Endothelial cell of umbilical vein (primary cell): Measurements from ENCODE around the gene ZNF143. TPM values are rescaled to one million over a fixed set of nuclear protein-coding genes. Genes with fewer than 3 reads are reported as not detected.

Experiments
- BruUV-seq: library from RNA; stranded (reverse); fragments of 400-500 nt; replicated peaks from 2 replicates; lab custom pipeline; 2021; lab: Mats Ljungman, UMichigan
- CTCF ChIA-PET: fragments of 300-600, 350-600 bp; sonication (Branson Sonifier 250); formaldehyde crosslinking; loops from one replicate; lab custom pipeline; 2021; ENCODE audit warnings: antibody characterized with exemption, inconsistent platforms; lab: Charles Lee
- POLR2A ChIA-PET: fragments of 300-600, 350-600 bp; sonication (Branson Sonifier 250); formaldehyde crosslinking; loops from one replicate; lab custom pipeline; 2021; ENCODE audit warnings: antibody characterized with exemption, inconsistent platforms; lab: Charles Lee
- DNase-seq: peaks from one replicate; pipeline ENCODE4 v3.0.0-alpha.2; 2011; ENCODE audit warnings: low read depth, low spot score
- FAIRE-seq: peaks from 2 replicates; lab custom pipeline; 2011; peaks lifted over from hg19 to GRCh38; lab: Jason Lieb, UNC
- H2AFZ ChIP-seq: 2 replicates; pipeline ENCODE4 v1.6.0; 2012; ENCODE audit warnings: low read depth, low read length, control low read depth, inconsistent platforms
- H3K27ac ChIP-seq: 2 replicates; pipeline ENCODE4 v1.5.1; 2011; ENCODE audit warnings: low read depth, mild to moderate bottlenecking, control low read depth, low read length, moderate library complexity; ENCODE audit not compliant: insufficient read depth
- H3K27me3 ChIP-seq, 2 experiments: 2 replicates each; pipeline versions ENCODE4 v1.6.0 to v1.6.1; 2011; ENCODE audit warnings: low read length in 2 of 2, mixed read lengths in 1 of 2; ENCODE audit not compliant: control insufficient read depth in 2 of 2, insufficient read depth in 2 of 2
- H3K36me3 ChIP-seq, 2 experiments: 2 replicates in 1 of 2; 3 replicates in 1 of 2; pipeline ENCODE4 v1.5.1; 2011; ENCODE audit warnings: low read length in 2 of 2, mild to moderate bottlenecking in 1 of 2, moderate library complexity in 1 of 2; ENCODE audit not compliant: control insufficient read depth in 2 of 2, insufficient read depth in 2 of 2; ENCODE audit errors: extremely low read depth in 1 of 2
- H3K4me1 ChIP-seq: 3 replicates; pipeline ENCODE4 v1.5.1; 2011; ENCODE audit warnings: mild to moderate bottlenecking, low read length; ENCODE audit not compliant: control insufficient read depth, insufficient read depth; ENCODE audit errors: extremely low read depth
- H3K4me2 ChIP-seq: 2 replicates; pipeline ENCODE4 v1.6.1; 2011; ENCODE audit warnings: low read length, control low read depth, mixed read lengths; ENCODE audit not compliant: insufficient read depth
- H3K4me3 ChIP-seq, 3 experiments: fragments of 200-600 bp in 1 of 3; sonication (generic), shearing (Covaris generic) in 1 of 3; replicated peaks in 1 of 3; 2 replicates each; pipeline ENCODE4 v1.5.1; 2011 to 2016; ENCODE audit warnings: control low read depth in 3 of 3, low read length in 3 of 3, mild to moderate bottlenecking in 2 of 3, inconsistent platforms in 1 of 3, low read depth in 1 of 3, moderate library complexity in 1 of 3; ENCODE audit not compliant: insufficient read depth in 1 of 3
- H3K79me2 ChIP-seq: 2 replicates; pipeline ENCODE4 v1.6.0; 2012; ENCODE audit warnings: low read length, inconsistent platforms; ENCODE audit not compliant: control insufficient read depth, insufficient read depth
- H3K9ac ChIP-seq: replicated peaks from 2 replicates; pipeline ENCODE3; 2011; ENCODE audit warnings: low read length, control low read depth; ENCODE audit not compliant: insufficient read depth; ENCODE audit errors: extremely low read depth
- H3K9me1 ChIP-seq: replicated peaks from 3 replicates; pipeline ENCODE4 v1.6.0; 2011; ENCODE audit warnings: mild to moderate bottlenecking, low read length; ENCODE audit not compliant: control insufficient read depth, insufficient read depth; ENCODE audit errors: extremely low read depth
- H3K9me3 ChIP-seq: replicated peaks from 2 replicates; pipeline ENCODE4 v1.5.1; 2012; ENCODE audit warnings: low read length, inconsistent platforms; ENCODE audit not compliant: control insufficient read depth, insufficient read depth
- H4K20me1 ChIP-seq: replicated peaks from 2 replicates; pipeline ENCODE3; 2011; ENCODE audit warnings: mild to moderate bottlenecking, low read length; ENCODE audit not compliant: control insufficient read depth, insufficient read depth; ENCODE audit errors: extremely low read depth
- EZH2 ChIP-seq: IDR thresholded peaks from 2 replicates; pipeline ENCODE4 v1.6.1; 2012; ENCODE audit warnings: borderline replicate concordance, low read depth, mild to moderate bottlenecking, moderate library complexity, low read length, inconsistent platforms; ENCODE audit not compliant: severe bottlenecking
- FOS ChIP-seq: IDR thresholded peaks from 2 replicates; pipeline ENCODE4 v1.6.1; 2011; ENCODE audit warnings: mild to moderate bottlenecking, low read length, moderate library complexity, borderline replicate concordance; ENCODE audit not compliant: insufficient read depth
- GATA2 ChIP-seq: IDR thresholded peaks from 2 replicates; pipeline ENCODE4 v1.7.0; 2011; ENCODE audit warnings: low read depth, mild to moderate bottlenecking, moderate library complexity, mixed read lengths, low read length; ENCODE audit not compliant: insufficient read length, insufficient read depth
- JUN ChIP-seq: IDR thresholded peaks from 2 replicates; pipeline ENCODE4 v1.6.1; 2011; ENCODE audit warnings: borderline replicate concordance, low read depth; ENCODE audit not compliant: insufficient read length, insufficient read depth
- MYC ChIP-seq: IDR thresholded peaks from one replicate; pipeline ENCODE4 v1.6.1; 2011; ENCODE audit warnings: mild to moderate bottlenecking, low read depth, low read length
- POLR2A ChIP-seq: IDR thresholded peaks from 2 replicates; pipeline ENCODE4 v1.6.1; 2012; ENCODE audit warnings: low read depth, mild to moderate bottlenecking, control low read depth, low read length
- POLR2AphosphoS5 ChIP-seq: IDR thresholded peaks from 2 replicates; pipeline ENCODE4 v1.6.1; 2012; ENCODE audit warnings: low read depth, mild to moderate bottlenecking, control low read depth, low read length, moderate library complexity; ENCODE audit not compliant: insufficient read depth
- dilution Hi-C: fragments of 300-500 bp; cut with MboI; formaldehyde crosslinking; loops from one replicate; pipeline ENCODE4 v1.15.0; 2019; ENCODE audit warnings: low sequenced_read_pairs; ENCODE audit not compliant: extremely low pct_ligation_motif_present
- intact Hi-C: fragments of 100-400 bp; cut with micrococcal nuclease; formaldehyde crosslinking; loops from one replicate; pipeline ENCODE4 v1.10.0; 2022
- polyA plus RNA-seq, 4 experiments: library from polyadenylated mRNA; depleted of rRNA in 3 of 4; stranded (reverse) in 3 of 4; unstranded in 1 of 4; fragments of >200 nt; gene quantifications; 2 replicates each; pipeline versions ENCODE4 v1.2.1 to v1.2.3, GENCODE V29; 2011 to 2012; ENCODE audit warnings: missing spikeins in 1 of 4
- total RNA-seq: library from RNA; stranded (reverse); gene quantifications from 2 replicates; pipeline ENCODE4 v1.2.3, GENCODE V29; 2021
- TF ChIP-seq, protein P1 (sequence below): IDR thresholded peaks from 2 replicates; pipeline ENCODE4 v1.6.1; 2011; ENCODE audit not compliant: insufficient read depth, insufficient read length
- TF ChIP-seq, protein P2 (sequence below), 2 donors: IDR thresholded peaks; 1 replicate in 1 of 2; 2 replicates in 1 of 2; pipeline ENCODE4 v1.5.1; 2011; ENCODE audit warnings: low read length in 2 of 2, mild to moderate bottlenecking in 2 of 2, moderate library complexity in 2 of 2, control low read depth in 1 of 2, inconsistent platforms in 1 of 2, low read depth in 1 of 2; ENCODE audit not compliant: insufficient read depth in 1 of 2; ENCODE audit errors: extremely low read depth in 1 of 2

ZNF143 gene
- total and polyA plus RNA-seq, 2 donors (not counting 3 experiments of a cell fraction or from before 2014, with no cell fraction given): 19.0 to 29.8 TPM

DNA sequence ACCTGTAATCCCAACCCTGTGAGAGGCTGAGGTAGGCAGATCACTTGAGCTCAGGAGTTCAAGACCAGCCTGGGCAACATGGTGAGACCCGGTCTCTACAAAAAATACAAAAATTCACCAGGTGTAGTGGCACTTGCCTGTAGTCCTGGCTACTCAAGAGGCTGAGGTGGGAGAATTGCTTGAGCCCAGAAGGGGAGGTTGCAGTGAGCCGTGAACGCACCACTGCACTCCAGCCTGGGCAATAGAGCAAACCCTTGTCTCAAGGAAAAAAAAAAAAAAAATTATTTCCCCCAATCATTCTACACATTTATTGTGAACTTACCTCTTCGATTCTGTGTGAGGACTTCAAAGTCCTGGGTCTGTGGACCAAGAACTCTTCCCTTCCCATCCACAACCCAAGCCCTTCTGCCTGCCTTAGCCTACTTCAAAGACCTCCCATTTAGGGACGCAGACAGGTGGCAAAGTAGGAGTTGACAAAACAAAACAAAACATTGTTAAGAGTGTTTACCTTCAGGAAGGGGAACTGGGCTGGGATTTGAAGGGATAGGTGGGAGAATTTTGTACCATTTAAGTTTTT, 108.9 kb downstream of the ZNF143 start:
- Histone ChIP-seq H4K20me1 (no peaks in the 10 kb centered on the region), H3K4me3 (no peak overlapping the region), H2AFZ (peak overlapping the region; percentile 47), H3K79me2 (peaks cover 11% of the 10 kb centered on the region), H3K27ac (peak overlapping the region; percentile 77), H3K9me1 (no peaks in the 10 kb centered on the region), H3K4me2 (peak overlapping the region; percentile 34), H3K27me3 (no peaks in the 10 kb centered on the region), H3K9ac (peak overlapping the region; percentile 69), H3K4me1 (peaks cover 31% of the 10 kb centered on the region), H3K9me3 (no peaks in the 10 kb centered on the region), H3K36me3 (no peaks in the 10 kb centered on the region)
- TF ChIP-seq POLR2A (no peak), JUN (no peak), FOS (no peak), MYC (no peak), GATA2 (no peak), POLR2AphosphoS5 (no peak), EZH2 (no peak)
- TF ChIP-seq, protein P1, sequence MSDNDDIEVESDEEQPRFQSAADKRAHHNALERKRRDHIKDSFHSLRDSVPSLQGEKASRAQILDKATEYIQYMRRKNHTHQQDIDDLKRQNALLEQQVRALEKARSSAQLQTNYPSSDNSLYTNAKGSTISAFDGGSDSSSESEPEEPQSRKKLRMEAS: no peak
- TF ChIP-seq, protein P2, sequence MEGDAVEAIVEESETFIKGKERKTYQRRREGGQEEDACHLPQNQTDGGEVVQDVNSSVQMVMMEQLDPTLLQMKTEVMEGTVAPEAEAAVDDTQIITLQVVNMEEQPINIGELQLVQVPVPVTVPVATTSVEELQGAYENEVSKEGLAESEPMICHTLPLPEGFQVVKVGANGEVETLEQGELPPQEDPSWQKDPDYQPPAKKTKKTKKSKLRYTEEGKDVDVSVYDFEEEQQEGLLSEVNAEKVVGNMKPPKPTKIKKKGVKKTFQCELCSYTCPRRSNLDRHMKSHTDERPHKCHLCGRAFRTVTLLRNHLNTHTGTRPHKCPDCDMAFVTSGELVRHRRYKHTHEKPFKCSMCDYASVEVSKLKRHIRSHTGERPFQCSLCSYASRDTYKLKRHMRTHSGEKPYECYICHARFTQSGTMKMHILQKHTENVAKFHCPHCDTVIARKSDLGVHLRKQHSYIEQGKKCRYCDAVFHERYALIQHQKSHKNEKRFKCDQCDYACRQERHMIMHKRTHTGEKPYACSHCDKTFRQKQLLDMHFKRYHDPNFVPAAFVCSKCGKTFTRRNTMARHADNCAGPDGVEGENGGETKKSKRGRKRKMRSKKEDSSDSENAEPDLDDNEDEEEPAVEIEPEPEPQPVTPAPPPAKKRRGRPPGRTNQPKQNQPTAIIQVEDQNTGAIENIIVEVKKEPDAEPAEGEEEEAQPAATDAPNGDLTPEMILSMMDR (IDR thresholded peaks at IDR 0.05; ENCODE audit: extremely low read depth in 1 of 2, insufficient read depth in 1 of 2, low read depth in 1 of 2, low read length in 2 of 2): no peak
- ChIA-PET POLR2A (no interaction called here), CTCF (no interaction called here)
- no TSS peak for BruUV-seq
- DNase-seq (no peak), FAIRE-seq (no peak)
- intact Hi-C loops (loop anchor here (5.0 to 10.0 kb wide), 2 partner anchors 285 to 758 kb away; no protein-coding TSS in a partner anchor), dilution Hi-C loops (no loop called here)
